Activated CD8-positive, alpha-beta memory T cell treated with anti-CD3 and anti-CD28 coated beads for 36 hours (primary cell): ENCODE results near the gene TCP11L2. TPM values are rescaled to one million over a fixed set of nuclear protein-coding genes. Genes with fewer than 3 reads are reported as not detected.
"Not testable (repeated sequence)": the region's sequence is repeated elsewhere in the genome, so short reads cannot be mapped to it uniquely, and the experiment has no call there.

Experiments used
- CTCF ChIA-PET: fragments of 350-600 bp; sonication (Branson Sonifier 250); formaldehyde crosslinking; loops from one replicate; lab custom pipeline; 2021; ENCODE audit warnings: antibody characterized with exemption; lab: Charles Lee
- POLR2A ChIA-PET: fragments of 350-600 bp; sonication (Branson Sonifier 250); formaldehyde crosslinking; loops from one replicate; lab custom pipeline; 2021; ENCODE audit warnings: antibody characterized with exemption; lab: Charles Lee
- total RNA-seq, 2 experiments: library from RNA; stranded (reverse); gene quantifications; one replicate each; pipeline ENCODE4 v1.2.3, GENCODE V29; 2021

TCP11L2 gene
- total RNA-seq, 2 experiments from 2014 or later, result 2.7 to 2.9 TPM

- ChIA-PET POLR2A (no interaction called here), CTCF (interaction anchor here (1.0 to 1.9 kb wide), 10 partner anchors 9 to 862 kb away, joined by 3 to 28 read pairs (median 4); no protein-coding TSS in a partner anchor)
Observed at GRCh38 chr12:106281804-106282203, 20.7 kb upstream of the TCP11L2 start.

GRCh38 chr12:106282457-106283097, 20.0 kb upstream of the TCP11L2 start:
- ChIA-PET POLR2A (no interaction called here), CTCF (interaction anchor here (0.7 to 1.9 kb wide), 12 partner anchors 10 to 862 kb away, joined by 3 to 28 read pairs (median 4); no protein-coding TSS in a partner anchor)

GRCh38 chr12:106284358-106285105, 18.0 kb upstream of the TCP11L2 start:
- ChIA-PET CTCF (interaction anchor here (0.8 to 2.2 kb wide), 3 partner anchors 57 to 69 kb away, joined by 3 to 14 read pairs (median 5); no protein-coding TSS in a partner anchor), POLR2A (no interaction called here)

GRCh38 chr12:106285982-106286381, 16.6 kb upstream of the TCP11L2 start:
- CTCF ChIA-PET, result interaction anchor here (1.5 to 2.2 kb wide), 2 partner anchors 58 to 62 kb away, joined by 5 to 14 read pairs; no protein-coding TSS in a partner anchor
- POLR2A ChIA-PET, result no interaction called here

- CTCF ChIA-PET, POLR2A ChIA-PET: not testable (repeated sequence)
Observed at GRCh38 chr12:106286576-106287162, 15.9 kb upstream of the TCP11L2 start.

- ChIA-PET CTCF (no interaction called here), POLR2A (no interaction called here)
Observed at GRCh38 chr12:106287364-106287763, 15.2 kb upstream of the TCP11L2 start.

GRCh38 chr12:106288101-106288493, 14.4 kb upstream of the TCP11L2 start:
- ChIA-PET POLR2A (no interaction called here), CTCF (no interaction called here)

GRCh38 chr12:106288494-106289195, 13.9 kb upstream of the TCP11L2 start:
- ChIA-PET CTCF (interaction anchor here (0.7 to 2.8 kb wide), 3 partner anchors 13 to 69 kb away, joined by 4 to 12 read pairs (median 4); partner anchors contain the start of genes POLR3B and TCP11L2), POLR2A (interaction anchor here (0.7 kb wide), 1 partner anchor 9 kb away, joined by 4 read pairs; no protein-coding TSS in a partner anchor)

- CTCF ChIA-PET, result interaction anchor here (0.7 to 2.8 kb wide), 3 partner anchors 12 to 68 kb away, joined by 4 to 12 read pairs (median 4); partner anchors contain the start of genes POLR3B and TCP11L2
- POLR2A ChIA-PET, result interaction anchor here (0.7 kb wide), 1 partner anchor 8 kb away, joined by 4 read pairs; no protein-coding TSS in a partner anchor
Observed at GRCh38 chr12:106289196-106289681, 13.3 kb upstream of the TCP11L2 start.

- POLR2A ChIA-PET, result no interaction called here
- CTCF ChIA-PET, result interaction anchor here (0.6 to 2.8 kb wide), 3 partner anchors 11 to 184 kb away, joined by 3 to 12 read pairs (median 3); partner anchors contain the start of gene TCP11L2
Observed at GRCh38 chr12:106290666-106291065, 11.9 kb upstream of the TCP11L2 start.

- ChIA-PET POLR2A (no interaction called here), CTCF (interaction anchor here (2.8 kb wide), 1 partner anchor 10 kb away, joined by 12 read pairs; the partner anchor contains the start of gene TCP11L2)
Observed at GRCh38 chr12:106291342-106291741, 11.2 kb upstream of the TCP11L2 start.

GRCh38 chr12:106292339-106292738, 10.2 kb upstream of the TCP11L2 start:
- CTCF ChIA-PET, result no interaction called here
- POLR2A ChIA-PET, result no interaction called here

- ChIA-PET CTCF (interaction anchor here (1.6 to 2.0 kb wide), 3 partner anchors 14 to 70 kb away, joined by 4 to 5 read pairs (median 5); no protein-coding TSS in a partner anchor), POLR2A (no interaction called here)
Observed at GRCh38 chr12:106296179-106296877, 6.2 kb upstream of the TCP11L2 start.

- ChIA-PET POLR2A (interaction anchor here (0.6 kb wide), 1 partner anchor 8 kb away, joined by 4 read pairs; no protein-coding TSS in a partner anchor), CTCF (interaction anchor here (2.0 kb wide), 1 partner anchor 14 kb away, joined by 5 read pairs; no protein-coding TSS in a partner anchor)
Observed at GRCh38 chr12:106297075-106297474, 5.5 kb upstream of the TCP11L2 start.

GRCh38 chr12:106297681-106298080, 4.9 kb upstream of the TCP11L2 start:
- ChIA-PET POLR2A (interaction anchor here (0.6 kb wide), 1 partner anchor 9 kb away, joined by 4 read pairs; no protein-coding TSS in a partner anchor), CTCF (interaction anchor here (2.0 kb wide), 1 partner anchor 15 kb away, joined by 5 read pairs; no protein-coding TSS in a partner anchor)

GRCh38 chr12:106299202-106299774, 3.2 kb upstream of the TCP11L2 start:
- ChIA-PET POLR2A (no interaction called here), CTCF (no interaction called here)

GRCh38 chr12:106300761-106301160, 1.8 kb upstream of the TCP11L2 start:
- CTCF ChIA-PET, result interaction anchor here (1.4 to 2.7 kb wide), 3 partner anchors 11 to 45 kb away, joined by 3 to 12 read pairs (median 6); no protein-coding TSS in a partner anchor
- POLR2A ChIA-PET, result no interaction called here
